BJ (cell line): Measurements from ENCODE around the gene KRT26. TPM values are rescaled to one million over a fixed set of nuclear protein-coding genes. Genes with fewer than 3 reads are reported as not detected.
"Not testable (repeated sequence)": the region's sequence is repeated elsewhere in the genome, so short reads cannot be mapped to it uniquely, and the experiment has no call there.

Experiments used
- CTCF ChIA-PET: fragments of 350-600 bp; formaldehyde crosslinking; extraction: SDS; loops from one replicate; lab custom pipeline; 2021; ENCODE audit warnings: antibody characterized with exemption, inconsistent platforms; lab: Yijun Ruan, JAX
- POLR2A ChIA-PET: fragments of 300-600 bp; sonication (Branson Sonifier 250); formaldehyde crosslinking; extraction: SDS; loops from one replicate; lab custom pipeline; 2021; ENCODE audit warnings: antibody characterized with exemption; lab: Charles Lee
- DNase-seq: peaks from one replicate; pipeline ENCODE4 v3.0.0-alpha.2; 2011; ENCODE audit warnings: low read depth
- H3K27me3 ChIP-seq: 2 replicates; pipeline ENCODE4 v1.6.0; 2011; ENCODE audit warnings: low read length; ENCODE audit not compliant: control insufficient read depth, insufficient read depth
- H3K36me3 ChIP-seq: 2 replicates; pipeline ENCODE4 v1.5.1; 2011; ENCODE audit warnings: low read length; ENCODE audit not compliant: control insufficient read depth, insufficient read depth
- H3K4me3 ChIP-seq: 2 replicates; pipeline ENCODE4 v1.5.1; 2011; ENCODE audit warnings: low read depth, mild to moderate bottlenecking, control low read depth, low read length
- CTCF ChIP-seq: IDR thresholded peaks from 2 replicates; pipeline ENCODE4 v1.5.1; 2011; ENCODE audit warnings: low read depth, mild to moderate bottlenecking, control low read depth, inconsistent platforms, low read length, moderate library complexity; ENCODE audit not compliant: insufficient read depth
- polyA plus RNA-seq: library from polyadenylated mRNA; depleted of rRNA; stranded (reverse); fragments of >200 nt; gene quantifications from 2 replicates; pipeline ENCODE4 v1.2.3, GENCODE V29; 2011

Gene KRT26
- polyA plus RNA-seq, 1 experiment: not detected

DNA sequence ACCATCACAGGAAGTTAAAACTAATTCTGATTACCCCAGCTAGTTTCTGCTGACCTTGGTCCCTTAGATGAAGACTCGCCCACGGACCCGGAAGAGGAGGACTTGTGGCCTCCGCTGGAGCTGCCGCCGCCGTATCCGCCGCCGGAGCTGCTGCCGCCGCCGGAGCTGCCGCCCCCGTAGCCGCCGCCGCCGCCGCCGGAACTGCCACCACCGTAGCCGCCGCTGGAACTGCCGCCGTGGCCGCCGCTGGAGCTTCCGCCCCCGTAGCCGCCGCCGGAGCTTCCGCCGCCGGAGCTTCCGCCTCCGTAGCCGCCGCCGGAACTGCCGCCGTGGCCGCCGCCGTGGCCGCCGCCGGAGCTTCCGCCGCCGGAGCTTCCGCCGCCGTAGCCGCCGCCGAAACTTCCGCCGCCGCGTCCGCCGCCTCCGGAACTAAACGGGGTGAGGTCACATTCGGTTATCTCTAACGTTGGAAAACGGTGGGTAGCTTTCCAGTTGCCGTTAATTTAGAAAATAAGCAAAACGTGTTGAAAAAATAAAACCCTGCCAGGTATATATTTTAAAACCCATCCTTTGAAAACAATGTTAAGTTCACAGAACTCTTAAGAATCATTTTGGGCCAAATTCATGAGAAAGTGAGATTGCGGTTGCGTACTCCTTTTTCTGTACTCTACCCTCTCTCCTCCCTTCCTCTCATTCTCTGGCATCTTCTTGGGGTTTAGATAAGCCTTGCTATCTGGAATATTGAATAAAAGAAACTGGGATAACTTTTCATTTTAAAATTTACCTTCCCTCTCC is 46.9 kb upstream of the KRT26 start:
- DNase-seq: peak; percentile 10
- POLR2A ChIA-PET: interaction anchor here (0.7 kb wide), 1 partner anchor 182 kb away, joined by 6 read pairs; no protein-coding TSS in a partner anchor
- H3K27me3 ChIP-seq: no peaks in the 10 kb centered on the region
- no peak for TF ChIP-seq CTCF
- no peaks in the 10 kb centered on the region for H3K36me3 ChIP-seq
- H3K4me3 ChIP-seq: peak overlapping the region; percentile 70
- CTCF ChIA-PET: interaction anchor here (0.7 to 2.5 kb wide), 9 partner anchors 15 to 847 kb away, joined by 3 to 10 read pairs (median 3); no protein-coding TSS in a partner anchor

DNA sequence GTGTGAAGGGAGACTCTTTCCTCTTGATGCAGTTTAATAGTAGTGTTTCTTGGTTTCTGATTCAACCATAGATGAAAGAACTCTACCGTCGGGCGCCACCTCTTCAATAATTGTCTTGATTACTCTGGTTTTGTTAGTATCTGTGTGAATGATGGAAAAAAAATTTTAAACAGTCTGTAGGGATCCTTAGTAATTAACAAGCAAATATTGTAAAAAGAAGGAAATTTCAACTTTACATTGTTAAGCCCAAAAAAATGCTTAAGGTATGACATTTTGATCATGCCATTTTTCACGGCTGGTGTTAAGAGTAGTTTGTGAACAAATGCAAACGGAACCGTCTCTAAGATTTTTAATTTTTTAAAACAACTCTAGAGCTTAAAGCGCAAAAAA is 46.3 kb upstream of the KRT26 start:
- H3K36me3 ChIP-seq: no peaks in the 10 kb centered on the region
- TF ChIP-seq CTCF: no peak
- H3K4me3 ChIP-seq: peak overlapping the region; percentile 70
- DNase-seq: no peak
- ChIA-PET CTCF (interaction anchor here (0.7 to 2.5 kb wide), 4 partner anchors 18 to 844 kb away, joined by 3 to 10 read pairs (median 3); no protein-coding TSS in a partner anchor), POLR2A (no interaction called here)
- H3K27me3 ChIP-seq: no peaks in the 10 kb centered on the region

DNA sequence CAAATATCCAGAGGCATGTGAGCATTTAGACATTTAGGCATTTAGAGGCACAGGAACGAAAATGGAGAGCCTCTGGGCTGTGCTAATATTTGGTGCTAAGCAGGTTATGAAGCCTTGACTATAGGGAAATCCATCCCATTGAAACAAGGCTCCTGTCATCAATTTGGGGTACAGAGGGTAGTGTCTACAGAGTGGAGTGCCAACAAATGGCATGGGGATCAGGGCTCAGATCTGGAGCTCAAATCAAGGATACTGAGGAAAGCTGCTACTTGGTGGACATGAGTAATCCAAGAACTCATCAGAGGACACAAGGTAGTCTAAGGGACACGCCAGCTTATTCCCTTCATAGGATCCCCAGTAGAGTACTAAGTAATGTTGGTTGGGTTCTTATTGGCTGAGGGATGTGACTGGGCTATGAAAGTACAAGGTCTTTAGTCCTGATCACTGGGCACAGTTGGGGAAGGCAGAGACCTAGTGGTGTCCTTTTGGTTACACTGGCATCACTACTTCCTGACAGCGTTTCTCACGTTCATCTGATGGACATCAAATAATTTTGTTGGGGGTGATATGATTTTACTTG is 45.2 kb upstream of the KRT26 start:
- H3K36me3 ChIP-seq: no peaks in the 10 kb centered on the region
- no peaks in the 10 kb centered on the region for H3K27me3 ChIP-seq
- H3K4me3 ChIP-seq: no peak overlapping the region
- TF ChIP-seq CTCF: no peak
- ChIA-PET CTCF (interaction anchor here (1.5 to 2.5 kb wide), 3 partner anchors 11 to 832 kb away, joined by 4 to 10 read pairs (median 7); no protein-coding TSS in a partner anchor), POLR2A (no interaction called here)
- no peak for DNase-seq

DNA sequence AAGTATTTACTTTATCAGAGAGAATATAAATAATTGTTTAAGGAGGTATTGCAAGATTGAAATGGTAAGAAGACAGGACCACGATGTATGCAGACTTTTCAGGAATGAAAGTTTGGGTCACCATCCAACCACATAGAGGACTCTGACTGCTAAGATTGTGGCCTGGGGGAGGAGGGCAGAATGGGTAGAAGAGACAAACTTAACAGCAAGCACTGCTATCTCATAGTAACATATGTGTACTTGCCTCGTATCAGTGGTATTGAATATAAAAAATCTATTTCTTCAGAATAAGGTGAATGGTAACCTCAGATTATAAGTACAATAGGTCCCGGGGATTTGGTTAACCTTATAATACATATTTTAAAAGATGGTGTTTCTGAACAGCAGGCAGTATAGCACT is 44.6 kb upstream of the KRT26 start:
- no peak for TF ChIP-seq CTCF
- ChIA-PET POLR2A (interaction anchor here (0.5 kb wide), 1 partner anchor 141 kb away, joined by 4 read pairs; no protein-coding TSS in a partner anchor), CTCF (interaction anchor here (1.5 to 2.5 kb wide), 4 partner anchors 10 to 847 kb away, joined by 4 to 10 read pairs (median 8); no protein-coding TSS in a partner anchor)
- H3K36me3 ChIP-seq: no peaks in the 10 kb centered on the region
- H3K27me3 ChIP-seq: no peaks in the 10 kb centered on the region
- no peak overlapping the region for H3K4me3 ChIP-seq
- no peak for DNase-seq

GRCh38 chr17:40815381-40815780 is 43.4 kb upstream of the KRT26 start:
- ChIA-PET POLR2A (no interaction called here), CTCF (interaction anchor here (1.3 to 1.9 kb wide), 3 partner anchors 734 to 850 kb away, joined by 3 to 8 read pairs (median 4); no protein-coding TSS in a partner anchor)
- H3K27me3 ChIP-seq: no peaks in the 10 kb centered on the region
- H3K36me3 ChIP-seq: no peaks in the 10 kb centered on the region
- H3K4me3 ChIP-seq: no peak overlapping the region
- no peak for TF ChIP-seq CTCF
- no peak for DNase-seq

DNA sequence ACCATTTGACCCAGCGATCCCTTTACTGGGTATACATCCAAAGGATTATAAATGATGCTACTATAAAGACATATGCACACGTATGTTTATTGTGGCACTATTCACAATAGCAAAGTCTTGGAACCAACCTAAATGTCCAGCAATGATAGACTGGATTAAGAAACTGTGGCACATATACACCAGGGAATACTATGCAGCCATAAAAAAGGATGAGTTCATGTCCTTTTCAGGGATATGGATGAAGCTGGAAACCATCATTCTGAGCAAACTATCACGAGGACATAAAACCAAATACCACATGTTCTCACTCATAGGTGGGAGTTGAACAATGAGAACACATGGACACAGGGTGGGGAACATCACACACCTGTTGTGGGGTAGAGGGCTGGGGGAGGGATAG is 42.7 kb upstream of the KRT26 start:
- DNase-seq, H3K36me3 ChIP-seq, POLR2A ChIA-PET, H3K27me3 ChIP-seq, H3K4me3 ChIP-seq: not testable (repeated sequence)
- CTCF ChIA-PET: interaction anchor here (1.3 to 1.9 kb wide), 3 partner anchors 734 to 851 kb away, joined by 3 to 8 read pairs (median 4); no protein-coding TSS in a partner anchor
